Activated T-cell treated with anti-CD3 and anti-CD28 coated beads, Interleukin-2, amount 50 U/mL, for 24 hours (primary cell): ENCODE data around the gene FABP2.
"Not testable (repeated sequence)": the region's sequence is repeated elsewhere in the genome, so short reads cannot be mapped to it uniquely, and the experiment has no call there.

Experiments
- DNase-seq: peaks from one replicate; pipeline ENCODE4 v3.0.0-alpha.2; 2020
- H3K27ac Mint-ChIP-seq: 2 replicates; pipeline ENCODE4 v1.8.0; 2020; ENCODE audit warnings: mild to moderate bottlenecking, mixed read lengths
- H3K27me3 Mint-ChIP-seq: 2 replicates; pipeline ENCODE4 v1.8.0; 2020; ENCODE audit warnings: mixed read lengths
- H3K36me3 Mint-ChIP-seq: 2 replicates; pipeline ENCODE4 v1.8.0; 2020; ENCODE audit warnings: low read depth, mixed read lengths
- H3K4me1 Mint-ChIP-seq: 2 replicates; pipeline ENCODE4 v1.8.0; 2020; ENCODE audit warnings: low read depth, mixed read lengths
- H3K4me3 Mint-ChIP-seq: 2 replicates; pipeline ENCODE4 v1.8.0; 2020; ENCODE audit warnings: mild to moderate bottlenecking, moderate library complexity, mixed read lengths
- H3K9me3 Mint-ChIP-seq: 2 replicates; pipeline ENCODE4 v1.8.0; 2020; ENCODE audit warnings: mixed read lengths

FABP2 gene

GRCh38 chr4:119336332-119336979, 14.5 kb upstream of the FABP2 start:
- DNase-seq, H3K4me1 Mint-ChIP-seq, H3K9me3 Mint-ChIP-seq, H3K27me3 Mint-ChIP-seq, H3K36me3 Mint-ChIP-seq, H3K27ac Mint-ChIP-seq, H3K4me3 Mint-ChIP-seq: not testable (repeated sequence)

GRCh38 chr4:119329835-119330620, 8.1 kb upstream of the FABP2 start:
- no peak for DNase-seq
- Mint-ChIP-seq H3K4me3 (no peak overlapping the region), H3K9me3 (no peaks in the 10 kb centered on the region), H3K36me3 (no peaks in the 10 kb centered on the region), H3K27ac (no peak overlapping the region), H3K4me1 (no peaks in the 10 kb centered on the region), H3K27me3 (peaks cover 9% of the 10 kb centered on the region)

GRCh38 chr4:119328695-119329094, 6.8 kb upstream of the FABP2 start:
- no peaks in the 10 kb centered on the region for H3K9me3 Mint-ChIP-seq
- peaks cover 9% of the 10 kb centered on the region for H3K27me3 Mint-ChIP-seq

GRCh38 chr4:119317990-119318389, 3.9 kb downstream of the FABP2 start:
- Mint-ChIP-seq H3K4me1 (no peaks in the 10 kb centered on the region), H3K9me3 (no peaks in the 10 kb centered on the region), H3K27ac (no peak overlapping the region), H3K27me3 (peaks cover 8% of the 10 kb centered on the region), H3K36me3 (no peaks in the 10 kb centered on the region), H3K4me3 (no peak overlapping the region)
- DNase-seq = no peak

More at GRCh38 chr4:119328695-119329094, 6.8 kb upstream of the FABP2 start:
- Mint-ChIP-seq H3K4me1 (no peaks in the 10 kb centered on the region), H3K27ac (no peak overlapping the region), H3K36me3 (no peaks in the 10 kb centered on the region), H3K4me3 (no peak overlapping the region)
- DNase-seq = no peak

- Mint-ChIP-seq H3K9me3 (no peaks in the 10 kb centered on the region), H3K27me3 (peaks cover 4% of the 10 kb centered on the region), H3K36me3 (no peaks in the 10 kb centered on the region), H3K4me3 (no peak overlapping the region), H3K27ac (no peak overlapping the region), H3K4me1 (no peaks in the 10 kb centered on the region)
- no peak for DNase-seq
Measured at GRCh38 chr4:119315036-119315435, 6.9 kb downstream of the FABP2 start.

DNA sequence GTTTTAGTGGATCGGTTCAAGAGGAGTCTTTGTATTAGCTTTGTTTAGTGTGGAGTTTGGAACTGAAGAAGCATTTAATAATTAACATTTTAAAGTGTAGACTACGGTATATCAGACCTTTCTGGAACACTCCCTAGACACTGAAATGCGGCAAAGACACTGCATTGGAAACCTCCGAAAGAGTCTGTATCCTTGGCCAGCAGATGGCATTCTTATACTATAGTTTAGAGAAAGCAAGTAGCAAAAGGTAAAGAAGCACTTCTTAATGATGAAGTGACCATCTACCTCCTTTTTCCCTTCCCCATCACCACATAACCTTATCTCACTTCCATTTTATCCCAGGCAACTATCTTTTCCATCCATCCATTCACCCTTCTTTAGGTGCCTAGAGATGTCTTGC, 7.6 kb downstream of the FABP2 start:
- DNase-seq = no peak
- no peak overlapping the region for H3K4me3 Mint-ChIP-seq
- no peaks in the 10 kb centered on the region for H3K4me1 Mint-ChIP-seq
- no peaks in the 10 kb centered on the region for H3K36me3 Mint-ChIP-seq
- H3K9me3 Mint-ChIP-seq = no peaks in the 10 kb centered on the region
- peaks cover 4% of the 10 kb centered on the region for H3K27me3 Mint-ChIP-seq
- H3K27ac Mint-ChIP-seq = no peak overlapping the region

DNA sequence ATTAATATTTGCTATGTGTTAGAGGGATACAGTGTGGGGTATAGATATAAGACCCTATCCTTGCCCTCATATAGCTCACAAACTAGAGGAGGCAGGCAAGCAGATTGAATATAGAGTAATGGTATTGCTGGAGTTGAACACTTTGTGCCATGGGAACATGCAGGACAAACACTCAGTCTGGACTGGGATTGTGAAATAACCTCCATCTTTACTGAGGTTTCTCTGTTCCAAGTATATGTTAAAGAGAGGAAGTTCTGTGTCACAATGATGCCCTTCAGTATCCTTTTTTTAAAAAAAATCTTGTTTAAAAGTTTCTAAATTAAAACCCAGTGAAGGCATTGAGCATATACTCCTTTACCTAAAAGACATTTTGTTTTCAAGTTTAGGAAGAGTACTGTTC, 8.7 kb downstream of the FABP2 start:
- Mint-ChIP-seq H3K4me1 (no peaks in the 10 kb centered on the region), H3K27ac (no peak overlapping the region)

DNA sequence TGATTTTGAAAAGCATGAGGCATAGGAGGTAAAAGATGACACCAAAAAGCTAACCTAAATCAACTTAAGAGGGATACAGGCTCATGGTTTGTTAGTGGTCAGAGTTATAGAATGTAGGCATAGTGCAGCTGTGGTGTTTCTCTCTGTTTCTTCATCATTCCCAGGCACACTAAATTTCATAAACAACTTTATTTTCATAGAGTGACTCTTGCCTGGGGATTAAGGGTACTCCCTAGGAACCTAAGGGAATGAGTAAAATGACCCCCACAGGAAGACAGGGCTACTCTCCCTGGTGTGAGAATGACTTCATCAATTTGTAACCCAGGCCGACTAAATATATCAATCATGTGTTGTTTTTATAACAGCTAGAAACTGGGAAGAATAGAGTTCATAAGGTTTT, 11.1 kb downstream of the FABP2 start:
- DNase-seq = no peak
- Mint-ChIP-seq H3K36me3 (no peaks in the 10 kb centered on the region), H3K9me3 (no peaks in the 10 kb centered on the region), H3K4me3 (no peak overlapping the region), H3K27ac (no peak overlapping the region), H3K4me1 (peaks cover 2% of the 10 kb centered on the region), H3K27me3 (peaks cover 4% of the 10 kb centered on the region)

More for the DNA sequence above, 8.7 kb downstream of the FABP2 start:
- DNase-seq = no peak
- Mint-ChIP-seq H3K36me3 (no peaks in the 10 kb centered on the region), H3K9me3 (no peaks in the 10 kb centered on the region), H3K4me3 (no peak overlapping the region), H3K27me3 (peaks cover 4% of the 10 kb centered on the region)

- H3K9me3 Mint-ChIP-seq = no peaks in the 10 kb centered on the region
- no peak for DNase-seq
- H3K4me1 Mint-ChIP-seq = peaks cover 2% of the 10 kb centered on the region
- H3K4me3 Mint-ChIP-seq = no peak overlapping the region
- no peak overlapping the region for H3K27ac Mint-ChIP-seq
- peaks cover 3% of the 10 kb centered on the region for H3K27me3 Mint-ChIP-seq
- H3K36me3 Mint-ChIP-seq = no peaks in the 10 kb centered on the region
Measured at GRCh38 chr4:119307606-119308005, 14.3 kb downstream of the FABP2 start.

GRCh38 chr4:119304431-119304830, 17.5 kb downstream of the FABP2 start:
- H3K27me3 Mint-ChIP-seq = peaks cover 3% of the 10 kb centered on the region
- no peak for DNase-seq
- H3K27ac Mint-ChIP-seq = no peak overlapping the region
- H3K4me1 Mint-ChIP-seq = peaks cover 9% of the 10 kb centered on the region
- H3K4me3 Mint-ChIP-seq = no peak overlapping the region
- H3K36me3 Mint-ChIP-seq = peaks cover 13% of the 10 kb centered on the region
- H3K9me3 Mint-ChIP-seq = no peaks in the 10 kb centered on the region

- DNase-seq = no peak
- no peak overlapping the region for H3K4me3 Mint-ChIP-seq
- H3K27ac Mint-ChIP-seq = no peak overlapping the region
- no peaks in the 10 kb centered on the region for H3K9me3 Mint-ChIP-seq
- H3K27me3 Mint-ChIP-seq = peaks cover 3% of the 10 kb centered on the region
- H3K4me1 Mint-ChIP-seq = peaks cover 15% of the 10 kb centered on the region
- H3K36me3 Mint-ChIP-seq = peaks cover 20% of the 10 kb centered on the region
Measured at GRCh38 chr4:119303587-119304305, 18.2 kb downstream of the FABP2 start.

DNA sequence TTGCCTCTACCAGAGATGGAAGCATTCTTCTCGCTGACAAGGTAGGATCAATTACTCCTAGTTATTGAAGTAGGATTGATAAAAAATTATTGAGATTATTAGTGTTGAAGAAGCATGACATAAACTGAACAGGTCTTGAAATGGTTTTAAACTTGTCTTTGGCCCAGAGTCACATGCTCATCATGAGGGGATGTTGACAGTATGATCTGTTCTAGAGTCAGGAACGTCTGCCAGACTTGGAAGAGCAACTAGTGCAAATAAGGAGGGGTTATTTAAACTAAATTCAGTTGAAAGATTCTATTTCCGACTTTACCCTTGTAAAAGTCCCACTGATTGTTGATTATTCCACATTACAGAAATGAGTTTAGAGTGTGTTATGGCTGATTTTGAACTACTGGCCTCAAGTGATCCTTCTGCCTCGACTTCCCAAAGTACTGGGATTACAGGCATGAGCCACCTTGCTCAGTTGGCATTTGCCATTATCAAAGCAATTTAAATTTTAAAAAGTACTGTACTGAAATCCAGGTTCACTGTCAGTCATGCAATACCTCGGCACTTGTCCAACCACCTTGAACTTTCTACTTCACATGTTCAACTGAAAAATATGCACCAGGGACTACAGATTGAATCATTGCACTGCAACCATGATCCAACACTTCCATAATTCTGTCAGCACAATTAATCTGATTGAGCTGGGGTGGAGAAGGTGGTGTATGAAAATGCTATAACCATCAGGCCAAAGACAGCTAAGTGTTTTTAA, 19.7 kb downstream of the FABP2 start:
- H3K4me1 Mint-ChIP-seq = peaks cover 25% of the 10 kb centered on the region
- no peak for DNase-seq
- H3K4me3 Mint-ChIP-seq = no peak overlapping the region

DNA sequence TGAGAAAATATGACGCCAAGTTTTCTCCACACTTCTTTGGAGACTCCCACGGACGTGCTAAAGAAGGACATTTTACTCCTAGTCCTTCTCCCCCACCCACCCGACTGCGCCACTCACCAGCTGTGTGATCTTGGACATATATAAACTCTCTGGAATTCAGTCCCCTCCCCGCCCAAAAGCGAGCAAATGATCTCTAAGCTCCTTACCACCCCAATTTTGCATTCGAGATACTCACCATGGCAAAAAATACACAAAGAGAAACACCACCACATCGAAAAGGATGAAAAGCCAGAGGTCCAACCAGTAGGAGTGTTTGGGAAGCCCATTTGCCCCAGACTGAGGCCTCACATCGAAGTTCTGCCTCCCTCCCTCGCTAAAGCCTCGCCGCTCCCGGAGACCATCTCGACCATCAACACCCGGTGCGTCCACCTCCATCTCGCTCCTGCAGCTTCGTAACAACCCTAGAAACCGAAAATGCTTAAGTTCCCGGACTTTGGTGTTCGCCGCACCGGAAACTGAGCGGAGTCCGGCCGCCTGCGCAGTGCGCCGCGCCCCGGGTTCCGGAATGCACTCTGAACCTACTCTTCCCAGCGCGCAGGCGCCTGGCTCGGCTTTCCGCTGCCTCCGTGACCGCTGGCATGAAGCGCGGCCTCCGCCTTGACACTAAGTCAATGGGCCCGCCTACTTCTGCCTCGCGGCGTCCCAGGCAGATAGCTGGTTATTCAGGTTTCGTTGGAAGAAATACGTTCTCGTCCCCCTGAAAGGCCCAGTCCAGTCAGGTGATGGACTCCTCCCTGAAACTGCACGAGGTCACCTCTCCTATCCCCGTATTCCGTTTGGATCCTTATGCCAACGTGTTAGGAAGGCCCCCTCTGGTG, 21.6 kb downstream of the FABP2 start:
- H3K9me3 Mint-ChIP-seq = no peaks in the 10 kb centered on the region
- H3K4me1 Mint-ChIP-seq = peaks cover 29% of the 10 kb centered on the region
- H3K36me3 Mint-ChIP-seq = peaks cover 50% of the 10 kb centered on the region
- H3K27me3 Mint-ChIP-seq = peaks cover 3% of the 10 kb centered on the region
- peak; percentile 94 for DNase-seq
- peak overlapping the region; percentile 98 for H3K4me3 Mint-ChIP-seq
- H3K27ac Mint-ChIP-seq = peak overlapping the region; percentile 98

More for the DNA sequence above, 19.7 kb downstream of the FABP2 start:
- H3K27me3 Mint-ChIP-seq = peaks cover 3% of the 10 kb centered on the region
- H3K9me3 Mint-ChIP-seq = no peaks in the 10 kb centered on the region
- no peak overlapping the region for H3K27ac Mint-ChIP-seq
- peaks cover 33% of the 10 kb centered on the region for H3K36me3 Mint-ChIP-seq
